HG03196 (cell line): ENCODE measurements around the gene ATP10A.
"Not testable (repeated sequence)": the region's sequence is repeated elsewhere in the genome, so short reads cannot be mapped to it uniquely, and the experiment has no call there.

Experiments
- ATAC-seq: cut with Tn5 transposase; IDR thresholded peaks from one replicate; pipeline ENCODE4 v1.9.1; 2021; ENCODE audit not compliant: unreplicated experiment

Gene ATP10A

DNA sequence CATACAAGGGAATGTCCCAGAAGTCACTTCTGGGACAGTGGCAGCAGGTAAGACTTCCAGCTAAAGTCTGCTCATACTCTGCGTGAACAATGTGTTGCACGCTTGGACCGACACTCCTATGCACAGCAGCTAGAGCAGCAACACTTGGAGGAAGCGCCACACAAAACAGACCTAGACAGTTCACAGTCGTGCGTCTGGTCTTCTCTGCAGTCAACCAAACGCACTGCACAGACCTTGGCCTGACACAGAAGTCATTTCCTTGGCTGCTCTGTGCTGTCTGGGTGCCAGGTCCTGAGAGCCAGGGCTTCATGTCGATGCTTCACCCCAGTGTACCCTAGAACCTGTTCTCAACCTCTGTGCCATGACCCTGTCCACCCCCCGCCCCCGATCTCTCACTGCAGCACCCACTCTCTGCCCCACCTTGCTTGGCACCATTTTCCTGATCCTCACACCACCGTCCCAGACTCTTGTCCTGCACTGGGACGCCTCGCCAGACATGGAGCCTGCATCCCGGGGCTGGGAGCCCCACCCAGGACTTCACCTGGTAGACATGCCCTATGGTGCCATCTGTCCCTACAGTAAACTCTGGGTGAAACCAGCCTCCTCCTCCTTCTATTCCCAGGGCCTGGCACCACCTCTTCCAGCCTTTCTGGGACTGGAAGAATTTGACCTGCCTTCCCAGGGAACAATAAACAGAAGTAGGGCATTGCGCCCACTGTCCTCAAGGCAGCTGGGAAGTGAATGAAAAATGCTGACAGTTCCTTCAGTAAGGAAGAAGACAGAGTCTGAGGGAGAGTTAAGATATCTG is 3.1 kb downstream of the ATP10A start:
- no peak for ATAC-seq

DNA sequence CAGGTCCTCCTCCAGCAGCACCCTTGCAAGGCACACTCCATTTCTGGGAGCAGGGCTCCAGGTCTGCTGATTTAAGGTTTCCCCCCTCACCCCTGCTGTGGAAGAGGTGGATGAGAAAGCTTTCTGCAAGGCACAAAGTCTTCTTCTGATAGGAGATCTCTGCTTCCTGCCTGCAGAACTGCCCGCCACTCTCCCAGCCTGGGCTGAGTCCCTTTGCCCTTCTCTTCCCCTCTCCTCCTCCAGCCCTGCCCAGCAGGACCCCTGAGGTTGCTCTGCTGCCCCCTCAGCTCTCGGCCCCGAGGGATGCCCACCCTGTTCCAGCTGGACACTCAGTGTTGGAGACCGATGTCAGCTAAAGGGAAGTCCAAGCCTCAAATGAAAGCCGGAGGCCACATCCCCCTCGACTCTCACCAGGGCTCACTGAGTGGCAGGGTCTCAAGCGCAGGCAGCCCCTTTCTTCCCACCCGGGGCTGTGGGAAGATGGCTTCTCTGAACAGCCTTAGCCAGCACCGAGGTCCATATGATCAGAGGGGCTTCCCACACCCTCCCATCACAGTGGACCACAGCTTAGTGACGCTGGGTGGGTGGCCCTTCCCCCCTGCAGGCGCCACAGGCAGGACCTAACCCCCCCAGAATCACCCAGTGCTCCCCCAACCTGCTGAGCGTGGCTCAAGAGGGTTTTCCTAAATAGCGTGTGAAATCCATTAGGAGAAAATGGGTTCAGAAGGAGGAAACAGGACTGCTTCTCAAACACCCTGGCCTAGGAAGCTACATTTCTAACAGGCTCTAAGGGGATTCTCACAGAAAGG is 4.0 kb downstream of the ATP10A start:
- ATAC-seq: no peak

DNA sequence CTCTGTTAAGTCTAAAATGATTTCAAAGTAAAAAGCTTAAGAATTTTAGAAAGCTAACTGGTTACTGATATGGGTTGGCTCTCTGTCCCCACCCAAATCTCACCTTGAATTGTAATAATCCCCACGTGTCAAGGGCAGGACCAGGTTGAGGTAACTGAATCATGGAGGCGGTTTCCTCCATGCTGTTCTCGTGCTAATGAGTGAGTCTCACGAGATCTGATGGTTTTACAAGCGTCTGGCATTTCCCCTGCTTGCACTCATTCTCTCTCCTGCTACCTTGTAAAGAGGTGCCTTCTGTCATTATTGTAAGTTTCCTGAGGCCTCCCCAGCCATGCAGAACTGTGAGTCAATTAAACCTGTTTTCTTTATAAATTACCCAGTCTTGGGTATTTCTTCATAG is 7.1 kb downstream of the ATP10A start:
- ATAC-seq: not testable (repeated sequence)

DNA sequence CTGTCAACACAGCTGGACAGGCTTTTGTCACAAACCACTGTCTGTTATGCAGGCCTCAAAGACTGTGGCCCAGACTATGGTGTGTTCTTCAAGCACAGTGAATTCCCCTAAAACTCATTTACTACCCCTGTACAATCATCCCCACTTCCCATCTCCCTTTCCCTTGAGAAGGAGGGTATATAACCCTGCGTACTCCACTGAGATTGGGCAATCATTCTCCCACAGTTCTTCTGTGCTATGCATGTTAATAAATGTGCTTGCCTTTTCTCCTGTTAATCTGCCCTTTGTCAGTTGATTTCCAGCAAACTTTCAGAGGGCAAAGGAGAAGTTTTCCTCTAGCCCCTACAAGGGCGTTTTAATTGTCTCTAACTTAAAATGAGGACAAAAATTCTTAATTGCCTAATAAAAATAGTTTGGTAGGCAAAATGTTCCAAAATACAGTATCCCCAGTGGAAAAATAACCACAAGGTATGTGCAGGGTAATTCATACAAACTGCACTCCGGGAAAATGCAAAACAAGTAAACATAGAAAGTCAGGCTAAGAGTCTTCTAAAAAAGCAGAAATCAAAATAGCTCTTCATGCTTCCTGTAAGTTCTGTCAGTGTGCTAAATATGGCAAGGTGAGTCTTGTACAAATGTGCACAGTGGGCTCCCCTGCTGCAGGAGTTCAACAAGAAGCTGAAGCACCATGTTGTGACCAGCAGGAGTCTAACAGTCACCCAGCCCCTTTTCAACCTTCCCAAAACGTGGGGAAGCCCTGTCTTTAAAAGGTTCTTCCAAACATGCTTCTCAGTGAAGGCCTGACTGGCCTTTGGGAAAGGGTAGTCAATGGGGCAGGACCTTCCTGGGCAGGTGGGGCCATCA is 10.2 kb downstream of the ATP10A start:
- ATAC-seq: no peak

DNA sequence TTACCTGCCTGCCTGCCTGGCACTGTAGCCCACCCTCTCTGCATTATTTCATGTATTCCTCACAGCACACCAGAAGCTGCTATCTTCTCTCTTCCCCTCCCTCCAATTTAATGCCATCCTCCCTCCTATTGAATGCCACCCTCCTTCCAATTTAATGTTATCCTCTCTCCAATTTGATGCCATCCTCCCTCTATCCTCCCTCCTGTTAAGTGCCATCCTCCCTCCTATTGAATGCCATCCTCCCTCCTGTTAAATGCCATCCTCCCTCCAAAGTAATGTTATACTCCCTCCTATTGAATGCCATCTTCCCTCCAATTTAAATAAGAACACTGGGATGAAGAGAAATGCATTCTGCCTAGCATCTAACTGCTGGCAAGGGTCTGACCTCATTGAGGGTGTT is 11.1 kb downstream of the ATP10A start:
- no peak for ATAC-seq

DNA sequence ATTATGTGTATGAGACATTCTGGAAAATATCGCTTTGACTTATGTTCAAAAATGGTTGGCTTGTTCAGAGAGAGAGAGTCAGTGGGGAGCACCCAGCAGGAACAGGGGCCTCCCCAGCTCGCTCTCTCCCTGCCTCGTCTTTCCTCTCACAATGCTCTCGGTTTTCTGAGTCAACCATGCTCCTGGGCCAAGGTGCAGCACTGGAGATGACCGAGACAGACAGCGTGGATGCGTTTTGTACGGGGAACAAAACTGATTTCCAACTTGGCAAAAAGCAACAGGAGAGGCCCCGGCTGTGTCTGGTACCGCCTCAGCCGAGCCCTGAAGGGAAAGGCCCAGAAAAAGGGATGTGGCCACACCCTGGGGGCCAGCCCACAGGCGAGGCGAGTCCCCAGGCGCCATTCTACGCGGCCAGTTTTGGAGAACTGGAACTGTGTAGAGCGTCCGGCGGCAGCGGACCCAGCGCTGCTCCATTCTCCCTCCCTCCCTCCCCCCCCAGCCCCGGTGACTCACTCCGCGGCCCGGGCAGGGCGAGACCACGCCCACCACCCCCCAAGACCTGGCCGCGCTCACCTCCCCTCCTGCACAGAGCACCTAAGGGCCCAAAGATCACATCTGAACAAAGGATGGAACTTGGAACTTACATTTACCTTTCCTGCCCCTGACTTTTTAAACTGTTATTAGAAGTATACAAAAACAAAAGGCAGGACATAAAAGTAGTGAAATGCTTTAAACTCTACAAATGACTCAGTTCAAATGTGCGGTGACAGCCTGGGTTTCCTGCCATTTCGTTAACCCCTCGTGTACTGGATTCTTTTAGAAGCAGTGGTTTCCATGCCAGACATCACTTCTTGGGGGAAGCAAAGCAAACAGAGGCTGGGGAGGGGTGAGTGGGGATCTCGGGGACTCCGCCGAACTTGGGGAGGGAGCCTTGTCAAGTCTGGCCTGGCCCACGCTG is 12.7 kb downstream of the ATP10A start:
- ATAC-seq: peak; percentile 75

DNA sequence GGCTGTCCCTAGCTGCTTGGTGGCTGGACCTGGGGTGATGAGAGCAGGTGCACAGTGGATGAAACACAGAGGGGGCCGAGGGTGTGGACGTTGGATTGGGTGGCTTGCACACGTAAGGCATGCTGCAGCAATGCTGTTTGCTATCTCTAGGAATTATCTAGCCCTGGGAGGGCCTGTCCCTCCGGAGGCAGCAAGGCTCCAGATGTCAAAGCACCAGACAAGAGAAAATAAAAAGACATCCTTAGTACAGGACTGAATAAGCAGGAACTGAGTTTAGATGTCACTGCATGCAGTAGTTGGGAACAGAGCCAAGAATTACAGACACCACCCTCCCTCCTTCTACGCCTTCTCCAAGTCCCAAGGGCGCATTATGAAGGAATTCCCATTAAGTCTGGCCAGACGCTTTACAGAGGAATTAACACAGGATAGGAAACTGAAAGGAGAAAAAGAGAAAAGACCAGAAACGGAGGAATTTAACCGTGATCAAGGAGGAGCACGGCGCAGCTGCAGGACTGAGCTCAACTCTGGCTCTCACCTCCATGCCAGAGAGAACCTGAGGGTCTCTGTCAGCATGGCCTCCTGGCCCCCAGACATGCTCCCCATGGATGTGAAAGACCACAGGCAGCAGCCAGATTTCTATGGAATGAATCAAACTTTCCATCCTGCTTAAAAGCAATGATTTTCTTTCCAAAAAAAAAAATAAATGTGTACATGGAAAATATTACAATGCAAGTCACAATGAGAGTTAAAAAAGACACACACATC is 13.8 kb downstream of the ATP10A start:
- no peak for ATAC-seq

DNA sequence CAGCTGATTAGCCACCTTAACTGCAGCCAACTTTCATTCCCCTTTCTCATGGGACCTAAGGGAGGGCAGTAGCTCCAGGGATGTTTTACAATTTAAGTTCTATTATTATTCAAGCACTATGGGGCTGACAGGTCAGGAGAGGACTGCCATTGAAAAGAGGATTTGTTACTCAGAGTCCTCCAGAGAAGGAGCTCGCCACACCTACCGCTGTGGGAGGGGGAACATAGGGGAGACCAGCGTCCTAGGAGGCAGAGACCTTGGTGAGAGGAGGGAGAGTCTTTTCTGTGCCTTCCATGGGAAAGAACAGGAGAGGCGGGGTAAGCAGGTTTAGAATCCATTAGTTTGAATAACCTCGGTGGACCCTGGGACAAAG is 14.4 kb downstream of the ATP10A start:
- ATAC-seq: no peak

DNA sequence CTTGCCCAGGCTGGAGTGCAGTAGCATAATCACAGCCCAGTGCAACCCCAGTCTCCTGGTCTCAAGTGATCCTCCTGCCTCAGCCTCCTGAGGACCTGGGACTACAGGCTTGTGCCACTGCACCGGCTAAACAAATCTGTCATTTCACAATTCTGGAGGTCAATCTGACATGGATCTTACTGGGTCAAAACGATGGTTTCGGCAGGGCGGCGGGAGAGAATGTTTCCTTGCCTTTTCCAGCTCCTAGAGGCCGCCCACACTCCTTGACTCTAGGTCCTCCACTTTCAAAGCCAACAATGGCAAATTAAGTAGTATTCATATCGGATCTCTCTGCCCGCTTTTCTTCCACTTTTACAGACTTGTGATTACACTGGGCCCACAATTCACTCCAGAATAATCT is 14.8 kb downstream of the ATP10A start:
- ATAC-seq: no peak

DNA sequence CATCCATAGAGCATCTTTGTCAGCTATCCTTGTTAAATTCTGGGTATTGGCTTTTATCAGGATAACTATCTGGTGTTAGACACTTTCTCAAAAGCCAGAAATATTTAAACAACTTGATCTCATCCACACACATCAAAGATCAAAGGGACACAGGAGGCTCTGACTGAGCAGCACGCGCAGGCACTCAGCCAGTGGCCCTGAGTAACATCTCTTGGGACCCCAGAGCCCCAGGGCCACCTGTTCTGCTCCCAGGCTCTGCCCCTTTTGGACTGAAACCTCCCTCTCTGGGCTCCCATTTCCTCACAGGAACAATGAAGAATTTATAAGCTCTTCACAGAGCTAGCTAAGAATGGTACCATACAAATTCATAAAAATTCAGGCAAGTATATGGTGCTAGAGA is 16.1 kb downstream of the ATP10A start:
- ATAC-seq: no peak

DNA sequence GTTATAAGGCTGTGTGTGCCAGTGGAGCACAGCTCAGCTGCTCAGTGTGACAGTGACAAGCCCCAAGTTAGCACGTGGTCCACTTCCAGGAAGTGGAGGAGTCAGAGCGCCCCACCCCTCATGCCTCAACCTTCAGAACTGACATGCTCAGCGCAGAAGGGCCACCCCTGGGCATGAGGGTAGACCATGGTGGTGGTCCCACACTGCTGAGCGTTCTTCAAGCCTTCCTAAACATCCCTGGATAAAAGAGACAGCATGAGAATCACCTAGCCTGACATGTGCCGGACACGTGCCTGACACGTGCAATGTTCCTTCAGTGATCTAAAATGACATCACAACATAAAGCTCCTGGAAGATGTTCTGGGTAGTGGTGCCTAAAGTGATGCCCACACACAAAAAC is 16.8 kb downstream of the ATP10A start:
- ATAC-seq: no peak

DNA sequence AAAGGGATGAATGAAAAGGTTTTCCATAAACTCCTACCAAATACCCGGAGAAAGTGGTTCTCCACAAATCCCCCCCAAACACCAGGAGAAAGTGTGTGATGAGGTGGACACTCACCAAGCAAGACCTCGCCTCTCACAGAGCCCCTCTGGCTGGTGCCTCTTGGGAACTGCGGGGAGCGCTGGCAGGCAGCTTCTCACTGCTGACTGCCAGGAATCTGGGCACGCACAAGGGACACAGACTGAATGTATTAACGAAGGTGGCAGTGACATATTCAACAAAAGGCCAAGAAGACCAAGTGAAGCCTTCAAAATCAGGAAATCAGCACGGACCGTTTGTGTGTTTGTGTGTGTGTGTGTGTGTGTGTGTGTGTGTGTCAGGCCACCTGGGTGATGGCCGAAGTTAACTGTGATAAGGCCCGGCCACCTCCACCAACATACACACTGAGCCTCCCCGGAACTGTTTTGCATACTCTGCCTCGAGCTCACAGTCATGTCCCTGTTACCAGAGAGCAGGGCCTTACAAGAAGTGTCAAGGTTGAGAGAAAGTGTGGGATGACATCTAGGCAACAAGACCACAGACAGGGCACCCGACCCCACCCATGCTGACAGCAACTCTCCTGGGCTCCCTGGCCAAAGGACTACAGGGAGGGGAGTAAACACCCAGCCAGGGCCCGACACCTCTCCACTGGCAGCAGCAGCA is 18.0 kb downstream of the ATP10A start:
- no peak for ATAC-seq

DNA sequence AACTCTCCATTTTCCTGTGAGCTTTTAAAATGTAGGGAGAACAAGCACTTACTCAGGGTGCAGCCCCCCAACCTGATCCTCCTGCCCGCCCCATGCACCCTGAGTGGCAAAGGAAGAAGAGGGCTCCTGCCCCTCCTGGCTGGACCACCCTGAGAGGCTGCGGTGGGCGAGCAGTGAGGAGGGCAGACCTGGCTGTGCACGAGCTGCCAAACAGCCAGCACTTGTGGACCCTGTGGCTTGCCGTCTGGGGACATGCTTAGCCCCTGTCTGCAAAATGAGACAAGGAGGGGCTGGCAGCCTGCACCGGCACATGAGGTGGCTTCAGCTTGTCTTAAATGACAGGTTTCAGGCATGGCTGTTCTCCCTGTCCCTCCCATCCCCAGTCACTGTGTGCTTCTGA is 18.6 kb downstream of the ATP10A start:
- no peak for ATAC-seq

DNA sequence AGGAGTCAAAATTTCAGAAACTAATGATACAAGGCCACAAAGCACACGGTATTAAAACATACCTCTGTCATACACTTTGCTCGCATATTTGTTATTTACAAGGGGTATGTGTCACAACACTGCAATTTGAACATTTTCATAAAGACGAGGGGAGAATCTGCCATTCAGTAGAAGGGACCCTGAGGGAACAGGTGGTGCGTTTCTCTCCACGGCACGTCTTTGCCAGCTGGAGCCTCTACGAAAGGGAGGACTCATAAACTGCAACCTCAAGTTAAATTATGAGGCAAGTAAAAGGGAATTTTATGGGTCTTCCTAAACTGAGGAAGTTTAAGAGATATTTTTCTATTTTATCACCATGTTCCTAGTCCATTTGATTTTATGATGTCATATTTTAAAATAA is 19.1 kb downstream of the ATP10A start:
- no peak for ATAC-seq

DNA sequence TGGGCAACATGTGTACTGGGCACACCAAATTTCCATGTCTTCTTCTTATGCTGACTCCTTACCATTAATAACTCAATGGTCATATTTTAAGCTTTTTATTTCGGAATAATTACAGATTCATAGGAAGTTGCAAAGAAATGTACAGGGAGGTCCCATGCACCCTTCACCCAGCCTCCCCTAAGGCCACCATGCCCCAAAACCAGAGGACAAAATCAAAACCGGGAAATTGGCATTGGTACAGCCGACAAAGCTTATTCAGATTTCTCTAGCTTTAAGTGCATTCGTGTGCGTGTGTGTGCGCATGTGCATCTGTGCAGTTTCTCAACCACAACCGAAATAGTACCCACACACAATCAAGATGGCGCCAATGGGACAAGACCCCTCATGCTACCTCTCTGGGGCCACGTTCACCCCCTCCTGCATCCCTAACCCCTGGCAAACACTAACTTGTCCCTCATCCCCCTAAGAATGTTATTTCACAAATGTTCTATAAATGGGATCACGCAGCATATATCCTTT is 23.4 kb downstream of the ATP10A start:
- ATAC-seq: no peak

DNA sequence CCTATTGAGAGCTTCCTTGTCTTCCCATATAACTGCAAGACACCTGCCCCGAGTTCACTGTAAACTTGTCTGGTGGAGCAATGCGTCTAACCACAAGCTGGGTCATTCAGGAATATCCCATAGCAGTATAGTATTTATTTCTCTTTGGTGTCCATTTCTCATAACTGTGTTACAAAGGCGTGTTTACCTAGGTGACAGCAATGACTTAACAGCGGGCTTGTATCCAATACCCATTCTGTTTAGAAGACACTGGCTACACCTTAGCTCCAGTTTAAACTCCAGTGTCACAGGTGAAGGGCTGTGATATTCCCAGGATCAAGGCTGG is 24.3 kb downstream of the ATP10A start:
- ATAC-seq: no peak

DNA sequence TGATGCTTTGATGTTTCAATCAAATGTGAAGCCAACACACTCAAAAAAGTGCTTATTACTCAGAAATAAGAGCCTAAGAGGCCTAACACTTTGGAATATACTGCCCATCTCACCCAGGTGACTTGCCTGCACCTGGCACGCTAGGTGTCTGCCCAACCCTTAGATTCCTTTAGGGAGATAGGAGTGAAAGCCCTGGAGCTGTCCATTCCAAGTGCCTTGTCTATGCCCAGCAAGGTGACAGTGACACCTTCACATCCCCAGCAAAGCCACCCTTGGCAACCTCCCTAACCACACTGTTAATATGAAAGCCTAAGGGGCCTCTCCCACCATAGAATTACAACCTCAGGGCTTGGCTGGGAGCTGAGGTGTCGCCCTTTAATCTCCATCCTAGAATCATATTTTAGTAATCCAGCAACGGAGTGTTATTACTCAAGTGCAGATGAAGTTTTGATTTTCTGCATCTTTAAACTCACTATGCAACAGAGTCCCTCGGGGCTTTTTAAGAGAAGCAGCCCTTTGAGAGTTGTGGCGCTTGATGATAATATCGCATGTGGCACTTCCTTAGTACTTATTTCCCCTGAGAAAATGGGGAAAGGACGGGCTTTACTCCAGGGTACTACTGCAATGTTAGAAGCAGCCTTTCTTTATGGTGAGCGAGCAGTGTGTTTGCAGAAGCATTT is 24.8 kb downstream of the ATP10A start:
- no peak for ATAC-seq

DNA sequence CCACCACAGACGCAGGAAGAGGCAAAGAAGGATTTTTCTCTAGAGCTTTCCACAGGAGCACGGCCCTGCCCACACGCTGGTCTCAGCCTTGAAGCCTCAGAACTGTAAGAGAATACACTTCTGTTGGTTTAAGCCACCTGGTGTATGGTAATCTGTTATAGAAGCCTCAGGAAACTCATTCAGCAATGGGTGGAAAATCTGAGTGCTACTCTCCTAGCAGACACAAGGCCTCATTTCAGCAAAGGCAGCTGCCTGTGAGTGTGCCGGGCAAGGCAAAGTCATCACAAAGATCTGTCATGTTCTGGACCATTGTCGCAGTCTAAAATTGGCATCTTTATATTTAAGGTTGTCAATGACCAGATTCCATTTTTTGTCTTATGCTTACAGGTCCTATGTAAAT is 31.0 kb downstream of the ATP10A start:
- ATAC-seq: no peak
